Thyroid gland (tissue), 4 donors: ENCODE data around the gene DPY19L2.
"Not testable (repeated sequence)": the region's sequence is repeated elsewhere in the genome, so short reads cannot be mapped to it uniquely, and the experiment has no call there.

Experiments used
- CTCF ChIP-seq, 6 experiments: fragments of 200-600 bp in 3 of 6; fragments of 450-650 bp in 3 of 6; sonication (generic) in 3 of 6; IDR thresholded peaks; one replicate each; pipeline ENCODE4 v1.5.1; 2016 to 2019; ENCODE audit warnings: antibody characterized with exemption in 6 of 6, mild to moderate bottlenecking in 2 of 6, inconsistent platforms in 1 of 6, moderate library complexity in 1 of 6
- POLR2A ChIP-seq, 2 donors: fragments of 450-650 bp; IDR thresholded peaks; one replicate each; pipeline ENCODE4 v1.6.1; 2017; ENCODE audit warnings: antibody characterized with exemption in 2 of 2, mild to moderate bottlenecking in 2 of 2, moderate library complexity in 1 of 2

GRCh38 chr12:63699678-63700382 is 31.5 kb upstream of the DPY19L2 start:
- TF ChIP-seq CTCF, POLR2A (IDR thresholded peaks at IDR 0.05): not testable (repeated sequence)
